HG02610 (cell line): ENCODE measurements around the gene OSBPL5.

Experiments used
- ATAC-seq: cut with Tn5 transposase; IDR thresholded peaks from one replicate; pipeline ENCODE4 v1.9.1; 2021; ENCODE audit warnings: mild to moderate bottlenecking, moderate library complexity; ENCODE audit not compliant: unreplicated experiment

OSBPL5 gene

GRCh38 chr11:3060436-3061025 lies 104.6 kb downstream of the OSBPL5 start:
- ATAC-seq, result no peak

- no peak for ATAC-seq
Measured at GRCh38 chr11:3058753-3059664, 106.1 kb downstream of the OSBPL5 start.

- peak; percentile 98 for ATAC-seq
Measured at GRCh38 chr11:3057069-3057963, 107.8 kb downstream of the OSBPL5 start, which contains the start of gene CARS1. Gene CARS1, minus strand, starts transcription at chr11:3057423. Its CDS starts 56 bp downstream, at chr11:3057367.

- no peak for ATAC-seq
Measured at GRCh38 chr11:3056296-3057068, 108.6 kb downstream of the OSBPL5 start.

- no peak for ATAC-seq
Measured at GRCh38 chr11:3055891-3056290, 109.2 kb downstream of the OSBPL5 start.

GRCh38 chr11:3052567-3052966 lies 112.5 kb downstream of the OSBPL5 start:
- ATAC-seq, result no peak

GRCh38 chr11:3052109-3052479 lies 113.0 kb downstream of the OSBPL5 start:
- ATAC-seq, result peak; percentile 39

GRCh38 chr11:3051196-3052108 lies 113.7 kb downstream of the OSBPL5 start:
- no peak for ATAC-seq

GRCh38 chr11:3050386-3051195 lies 114.5 kb downstream of the OSBPL5 start:
- ATAC-seq, result no peak

- peak; percentile 77 for ATAC-seq
Measured at GRCh38 chr11:3049430-3050243, 115.5 kb downstream of the OSBPL5 start.

GRCh38 chr11:3047637-3048036 lies 117.5 kb downstream of the OSBPL5 start:
- ATAC-seq, result no peak

- no peak for ATAC-seq
Measured at GRCh38 chr11:3046641-3047040, 118.5 kb downstream of the OSBPL5 start.

- ATAC-seq, result no peak
Measured at GRCh38 chr11:3046190-3046589, 118.9 kb downstream of the OSBPL5 start.

GRCh38 chr11:3044915-3045314 lies 120.2 kb downstream of the OSBPL5 start:
- ATAC-seq, result no peak

- no peak for ATAC-seq
Measured at GRCh38 chr11:3044004-3044403, 121.1 kb downstream of the OSBPL5 start.

- ATAC-seq, result no peak
Measured at GRCh38 chr11:3043315-3043871, 121.7 kb downstream of the OSBPL5 start.

GRCh38 chr11:3042496-3043314 lies 122.4 kb downstream of the OSBPL5 start:
- no peak for ATAC-seq
